HepG2 (cell line): ENCODE measurements around the gene UBQLN4. TPM values are rescaled to one million over a fixed set of nuclear protein-coding genes. Genes with fewer than 3 reads are reported as not detected.

Experiments
- CC2D1A ChIP-seq: sonication (generic); formaldehyde crosslinking; IDR thresholded peaks from 2 replicates; pipeline ENCODE4 v1.8.1; 2023; ENCODE audit warnings: mild to moderate bottlenecking, missing genetic modification reagents
- GLI4 ChIP-seq: sonication (generic); formaldehyde crosslinking; IDR thresholded peaks from 2 replicates; pipeline ENCODE4 v1.5.1; 2020; ENCODE audit warnings: missing genetic modification reagents, mild to moderate bottlenecking, moderate library complexity, borderline replicate concordance
- HOXA9 ChIP-seq: sonication (generic); formaldehyde crosslinking; IDR thresholded peaks from 2 replicates; pipeline ENCODE4 v1.8.1; 2022; ENCODE audit warnings: missing genetic modification reagents, mild to moderate bottlenecking, moderate library complexity, borderline replicate concordance
- KMT2A ChIP-seq: sonication (generic); formaldehyde crosslinking; IDR thresholded peaks from 2 replicates; pipeline ENCODE4 v1.4.0; 2020; ENCODE audit warnings: missing genetic modification reagents
- NCOA5 ChIP-seq: sonication (generic); formaldehyde crosslinking; IDR thresholded peaks from 2 replicates; pipeline ENCODE4 v1.4.0; 2020; ENCODE audit warnings: missing genetic modification reagents
- NFIC ChIP-seq: IDR thresholded peaks from 2 replicates; pipeline ENCODE4 v1.6.1; 2012; ENCODE audit warnings: mild to moderate bottlenecking, low read length, inconsistent platforms
- NR2F2 ChIP-seq: IDR thresholded peaks from 2 replicates; pipeline ENCODE4 v1.6.1; 2012; ENCODE audit warnings: low read depth, inconsistent platforms, borderline replicate concordance
- POLR2AphosphoS2 ChIP-seq: IDR thresholded peaks from 2 replicates; pipeline ENCODE4 v1.6.1; 2011; ENCODE audit warnings: low read depth, low read length, improper control_type of control experiment
- PRMT3 ChIP-seq: sonication (generic); formaldehyde crosslinking; IDR thresholded peaks from 2 replicates; pipeline ENCODE4 v1.8.1; 2022; ENCODE audit warnings: low read depth, mild to moderate bottlenecking, moderate library complexity, missing genetic modification reagents, borderline replicate concordance
- RFXANK ChIP-seq: IDR thresholded peaks from 2 replicates; pipeline ENCODE4 v1.6.1; 2016
- SRSF9 ChIP-seq: fragments of 200-400 bp; formaldehyde crosslinking; IDR thresholded peaks from 2 replicates; pipeline ENCODE4 v1.6.1; 2018; ENCODE audit warnings: borderline replicate concordance, mild to moderate bottlenecking, low read depth, low read length; ENCODE audit not compliant: insufficient read depth, poor library complexity, severe bottlenecking
- THYN1 ChIP-seq: sonication (generic); formaldehyde crosslinking; IDR thresholded peaks from 2 replicates; pipeline ENCODE4 v1.8.1; 2023; ENCODE audit warnings: low read depth, mild to moderate bottlenecking, moderate library complexity, missing genetic modification reagents, borderline replicate concordance
- YY1 ChIP-seq: IDR thresholded peaks from 2 replicates; pipeline ENCODE4 v1.6.1; 2011; ENCODE audit warnings: low read length, low read depth, moderate library complexity, mild to moderate bottlenecking; ENCODE audit not compliant: insufficient read depth, insufficient replicate concordance
- ZBTB7B ChIP-seq: sonication (generic); formaldehyde crosslinking; IDR thresholded peaks from 2 replicates; pipeline ENCODE4 v1.4.0; 2020; ENCODE audit warnings: missing genetic modification reagents
- ZFP82 ChIP-seq: sonication (generic); formaldehyde crosslinking; IDR thresholded peaks from 2 replicates; pipeline ENCODE4 v1.5.1; 2020; ENCODE audit warnings: mild to moderate bottlenecking, missing genetic modification reagents, borderline replicate concordance
- ZKSCAN1 ChIP-seq: fragments of 150-350 bp; IDR thresholded peaks from 2 replicates; pipeline ENCODE4 v1.6.1; 2014; ENCODE audit warnings: low read length
- ZNF20 ChIP-seq: sonication (generic); formaldehyde crosslinking; IDR thresholded peaks from 2 replicates; pipeline ENCODE4 v1.4.0; 2020; ENCODE audit warnings: mild to moderate bottlenecking, moderate library complexity, missing genetic modification reagents
- ZNF563 ChIP-seq: sonication (generic); formaldehyde crosslinking; IDR thresholded peaks from 2 replicates; pipeline ENCODE4 v1.8.0; 2022; ENCODE audit warnings: mild to moderate bottlenecking, moderate library complexity, missing genetic modification reagents
- ZNF737 ChIP-seq: sonication (generic); formaldehyde crosslinking; IDR thresholded peaks from 2 replicates; pipeline ENCODE4 v1.5.0; 2020; ENCODE audit warnings: missing genetic modification reagents, mild to moderate bottlenecking, borderline replicate concordance
- ZNF816 ChIP-seq: sonication (generic); formaldehyde crosslinking; IDR thresholded peaks from 2 replicates; pipeline ENCODE4 v1.8.0; 2022; ENCODE audit warnings: missing genetic modification reagents, mild to moderate bottlenecking, borderline replicate concordance
- polyA plus RNA-seq, 8 experiments: library from polyadenylated mRNA; depleted of rRNA in 3 of 8; stranded (reverse) in 7 of 8; unstranded in 1 of 8; fragments of >200 nt; fragmentation: Illumina TruSeq in 4 of 8; extraction: Trizol in 4 of 8; gene quantifications; 2 replicates each; pipeline versions ENCODE4 v1.2.1 to v1.2.3, GENCODE V29; 2011 to 2016; ENCODE audit warnings: low read depth in 4 of 8, missing spikeins in 1 of 8, mixed read lengths in 1 of 8; ENCODE audit not compliant: insufficient read depth in 1 of 8
- total RNA-seq, 5 experiments: library from RNA; depleted of rRNA; stranded (reverse); fragments of >200 nt; fragmentation: Illumina TruSeq; extraction: Trizol; gene quantifications; 2 replicates each; pipeline ENCODE4 v1.2.3, GENCODE V29; 2016; ENCODE audit warnings: low read depth in 1 of 5
- TF ChIP-seq, protein P1 (sequence below): sonication (generic); formaldehyde crosslinking; IDR thresholded peaks from 2 replicates; pipeline ENCODE4 v1.4.0; 2020; ENCODE audit warnings: missing genetic modification reagents
- TF ChIP-seq, protein P2 (sequence below): sonication (generic); formaldehyde crosslinking; IDR thresholded peaks from 2 replicates; pipeline ENCODE4 v1.4.0; 2020; ENCODE audit warnings: missing genetic modification reagents, borderline replicate concordance
- TF ChIP-seq, protein P3 (sequence below): sonication (generic); formaldehyde crosslinking; IDR thresholded peaks from 2 replicates; pipeline ENCODE4 v1.4.0; 2020; ENCODE audit warnings: missing genetic modification reagents
- TF ChIP-seq, protein P4 (sequence below): sonication (generic); formaldehyde crosslinking; IDR thresholded peaks from 2 replicates; pipeline ENCODE4 v1.8.1; 2023; ENCODE audit warnings: missing genetic modification reagents, mild to moderate bottlenecking, borderline replicate concordance
- TF ChIP-seq, protein P5 (sequence below): sonication (generic); formaldehyde crosslinking; conservative IDR thresholded peaks from 2 replicates; pipeline ENCODE4 v1.4.0; 2020; ENCODE audit warnings: missing genetic modification reagents

The UBQLN4 gene
- total and polyA plus RNA-seq, 2 of the 13 experiments (the other 11 are each of a cell fraction or from before 2014, with no cell fraction given) = 31.5 to 39.8 TPM

DNA sequence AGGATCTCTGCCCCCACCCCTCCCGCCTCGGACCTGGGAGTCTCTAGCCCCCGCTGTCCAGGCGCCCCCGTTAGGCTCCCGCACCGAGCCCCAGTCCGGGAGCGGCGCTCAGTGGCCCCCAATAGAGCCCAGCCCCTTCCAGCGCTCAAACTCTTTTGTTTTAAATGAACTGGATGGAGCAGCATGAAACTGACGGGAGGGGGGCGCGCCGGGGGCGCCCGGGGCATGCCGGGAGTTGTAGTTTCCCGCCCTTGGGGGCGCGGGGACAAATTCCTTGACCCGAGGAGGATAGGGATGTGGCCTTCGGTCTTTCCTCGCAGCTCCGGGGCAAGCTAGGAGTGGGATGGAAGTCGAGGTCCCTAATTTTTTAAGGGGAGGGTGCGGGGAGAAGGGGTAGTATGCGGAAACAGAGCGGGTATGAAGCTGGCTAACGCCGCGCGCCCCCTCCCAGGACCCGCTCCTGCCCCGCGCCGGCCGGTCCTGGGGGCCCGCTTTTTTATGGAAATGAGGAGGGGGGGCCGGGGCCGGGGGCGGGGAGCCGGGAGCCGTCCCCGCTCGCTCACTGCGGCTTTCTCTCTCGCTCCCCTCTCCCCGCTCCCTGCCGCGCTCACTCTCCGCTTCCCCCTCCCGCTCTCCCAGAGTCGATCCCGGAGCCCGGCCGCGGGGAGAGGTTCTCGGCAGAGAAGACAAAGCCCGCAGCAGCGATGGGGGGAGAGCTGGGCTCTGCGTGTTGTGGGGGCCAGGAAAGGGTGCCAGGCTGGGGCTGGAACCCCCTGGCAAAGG is 28.9 kb upstream of the UBQLN4 start, which contains the start of gene MEX3A (continued):
- no peak for TF ChIP-seq ZNF737 (CRISPR knock-in tag)
- no peak for TF ChIP-seq GLI4 (CRISPR knock-in tag)
- no peak for TF ChIP-seq POLR2AphosphoS2
- TF ChIP-seq NCOA5 (CRISPR knock-in tag) = no peak
- peak; percentile 71 for TF ChIP-seq ZBTB7B (CRISPR knock-in tag)
- TF ChIP-seq YY1 = peak; percentile 67
- TF ChIP-seq RFXANK = no peak
- TF ChIP-seq, protein P1, sequence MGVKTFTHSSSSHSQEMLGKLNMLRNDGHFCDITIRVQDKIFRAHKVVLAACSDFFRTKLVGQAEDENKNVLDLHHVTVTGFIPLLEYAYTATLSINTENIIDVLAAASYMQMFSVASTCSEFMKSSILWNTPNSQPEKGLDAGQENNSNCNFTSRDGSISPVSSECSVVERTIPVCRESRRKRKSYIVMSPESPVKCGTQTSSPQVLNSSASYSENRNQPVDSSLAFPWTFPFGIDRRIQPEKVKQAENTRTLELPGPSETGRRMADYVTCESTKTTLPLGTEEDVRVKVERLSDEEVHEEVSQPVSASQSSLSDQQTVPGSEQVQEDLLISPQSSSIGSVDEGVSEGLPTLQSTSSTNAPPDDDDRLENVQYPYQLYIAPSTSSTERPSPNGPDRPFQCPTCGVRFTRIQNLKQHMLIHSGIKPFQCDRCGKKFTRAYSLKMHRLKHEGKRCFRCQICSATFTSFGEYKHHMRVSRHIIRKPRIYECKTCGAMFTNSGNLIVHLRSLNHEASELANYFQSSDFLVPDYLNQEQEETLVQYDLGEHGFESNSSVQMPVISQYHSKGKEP = no peak
- TF ChIP-seq ZFP82 (CRISPR knock-in tag) = 0 out of 2 replicates have a peak, but pooled peaks have one; percentile 22
- no peak for TF ChIP-seq CC2D1A (CRISPR knock-in tag)
- TF ChIP-seq HOXA9 (CRISPR knock-in tag) = no peak
- peak; percentile 26; the same call in 1 of the 2 replicates for TF ChIP-seq ZNF563
- TF ChIP-seq ZNF20 = no peak
- TF ChIP-seq THYN1 (CRISPR knock-in tag) = no peak
- TF ChIP-seq, protein P2, sequence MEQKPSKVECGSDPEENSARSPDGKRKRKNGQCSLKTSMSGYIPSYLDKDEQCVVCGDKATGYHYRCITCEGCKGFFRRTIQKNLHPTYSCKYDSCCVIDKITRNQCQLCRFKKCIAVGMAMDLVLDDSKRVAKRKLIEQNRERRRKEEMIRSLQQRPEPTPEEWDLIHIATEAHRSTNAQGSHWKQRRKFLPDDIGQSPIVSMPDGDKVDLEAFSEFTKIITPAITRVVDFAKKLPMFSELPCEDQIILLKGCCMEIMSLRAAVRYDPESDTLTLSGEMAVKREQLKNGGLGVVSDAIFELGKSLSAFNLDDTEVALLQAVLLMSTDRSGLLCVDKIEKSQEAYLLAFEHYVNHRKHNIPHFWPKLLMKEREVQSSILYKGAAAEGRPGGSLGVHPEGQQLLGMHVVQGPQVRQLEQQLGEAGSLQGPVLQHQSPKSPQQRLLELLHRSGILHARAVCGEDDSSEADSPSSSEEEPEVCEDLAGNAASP = no peak
- TF ChIP-seq, protein P3, sequence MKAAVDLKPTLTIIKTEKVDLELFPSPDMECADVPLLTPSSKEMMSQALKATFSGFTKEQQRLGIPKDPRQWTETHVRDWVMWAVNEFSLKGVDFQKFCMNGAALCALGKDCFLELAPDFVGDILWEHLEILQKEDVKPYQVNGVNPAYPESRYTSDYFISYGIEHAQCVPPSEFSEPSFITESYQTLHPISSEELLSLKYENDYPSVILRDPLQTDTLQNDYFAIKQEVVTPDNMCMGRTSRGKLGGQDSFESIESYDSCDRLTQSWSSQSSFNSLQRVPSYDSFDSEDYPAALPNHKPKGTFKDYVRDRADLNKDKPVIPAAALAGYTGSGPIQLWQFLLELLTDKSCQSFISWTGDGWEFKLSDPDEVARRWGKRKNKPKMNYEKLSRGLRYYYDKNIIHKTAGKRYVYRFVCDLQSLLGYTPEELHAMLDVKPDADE = no peak
- peak; percentile 56; the same call in 1 of the 2 replicates for TF ChIP-seq ZNF816
- TF ChIP-seq KMT2A (CRISPR knock-in tag) = no peak
- TF ChIP-seq NFIC = no peak
- TF ChIP-seq PRMT3 (CRISPR knock-in tag) = no peak
- no peak for TF ChIP-seq ZKSCAN1
- TF ChIP-seq SRSF9 = no peak
- TF ChIP-seq, protein P4, sequence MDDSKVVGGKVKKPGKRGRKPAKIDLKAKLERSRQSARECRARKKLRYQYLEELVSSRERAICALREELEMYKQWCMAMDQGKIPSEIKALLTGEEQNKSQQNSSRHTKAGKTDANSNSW (CRISPR knock-in tag) = no peak
- TF ChIP-seq NR2F2 = peak; percentile 28; the same call in 1 of the 2 replicates
- TF ChIP-seq, protein P5, sequence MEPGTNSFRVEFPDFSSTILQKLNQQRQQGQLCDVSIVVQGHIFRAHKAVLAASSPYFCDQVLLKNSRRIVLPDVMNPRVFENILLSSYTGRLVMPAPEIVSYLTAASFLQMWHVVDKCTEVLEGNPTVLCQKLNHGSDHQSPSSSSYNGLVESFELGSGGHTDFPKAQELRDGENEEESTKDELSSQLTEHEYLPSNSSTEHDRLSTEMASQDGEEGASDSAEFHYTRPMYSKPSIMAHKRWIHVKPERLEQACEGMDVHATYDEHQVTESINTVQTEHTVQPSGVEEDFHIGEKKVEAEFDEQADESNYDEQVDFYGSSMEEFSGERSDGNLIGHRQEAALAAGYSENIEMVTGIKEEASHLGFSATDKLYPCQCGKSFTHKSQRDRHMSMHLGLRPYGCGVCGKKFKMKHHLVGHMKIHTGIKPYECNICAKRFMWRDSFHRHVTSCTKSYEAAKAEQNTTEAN = no peak
